NB4 (cell line): ENCODE data around the gene BAHCC1.

Experiments used
- DNase-seq: peaks from one replicate; pipeline ENCODE4 v3.0.0; 2010; ENCODE audit warnings: low read depth
- H3K4me3 ChIP-seq: one replicate; pipeline ENCODE4 v1.5.1; 2011; ENCODE audit warnings: mild to moderate bottlenecking, low read depth, low read length, moderate library complexity
- MYC ChIP-seq: IDR thresholded peaks from 2 replicates; pipeline ENCODE4 v1.6.1; 2011; ENCODE audit warnings: low read depth, low read length
- POLR2A ChIP-seq: IDR thresholded peaks from 2 replicates; pipeline ENCODE4 v1.6.1; 2011; ENCODE audit warnings: mild to moderate bottlenecking; ENCODE audit not compliant: insufficient read length; ENCODE audit errors: extremely low read depth
- TF ChIP-seq, protein P1 (sequence below): IDR thresholded peaks from one replicate; pipeline ENCODE4 v1.5.1; 2012; ENCODE audit warnings: low read depth, low read length
- TF ChIP-seq, protein P2 (sequence below): IDR thresholded peaks from 2 replicates; pipeline ENCODE4 v1.6.1; 2011; ENCODE audit warnings: low read depth, low read length

BAHCC1 gene

DNA sequence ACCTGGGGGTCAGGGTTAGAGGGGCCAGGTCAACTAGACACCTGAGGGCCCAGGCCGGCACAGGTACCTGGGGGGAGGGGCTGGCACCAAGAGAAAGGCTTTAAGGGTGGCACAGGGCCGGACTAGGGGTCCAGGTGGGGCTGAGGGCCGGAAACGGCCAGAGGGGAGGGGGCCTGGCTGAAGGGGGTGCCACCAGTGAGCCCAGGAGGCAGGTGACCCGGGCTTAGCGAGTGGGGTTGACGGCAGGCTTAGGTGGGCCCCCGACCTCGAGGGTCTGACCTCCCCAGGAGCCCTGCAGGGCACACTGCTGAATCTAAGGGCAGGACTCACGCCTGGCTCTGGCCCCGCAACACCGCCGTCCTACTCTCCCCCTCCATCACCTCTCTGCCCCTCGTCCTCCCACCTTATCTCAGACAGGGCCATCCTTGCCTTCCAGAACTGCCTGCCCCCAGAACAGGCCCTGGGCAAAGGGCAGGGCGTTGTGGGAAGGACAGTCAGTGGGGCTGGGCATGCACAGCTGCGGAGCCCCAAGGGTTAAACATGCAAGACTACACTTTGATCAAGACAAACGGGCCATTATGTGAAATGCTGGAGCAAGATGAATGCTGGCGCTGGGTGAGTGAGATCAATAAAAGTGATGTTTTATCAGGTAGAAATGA is 73.0 kb downstream of the BAHCC1 start:
- TF ChIP-seq MYC (no peak), POLR2A (peak; percentile 2)
- TF ChIP-seq, protein P1, sequence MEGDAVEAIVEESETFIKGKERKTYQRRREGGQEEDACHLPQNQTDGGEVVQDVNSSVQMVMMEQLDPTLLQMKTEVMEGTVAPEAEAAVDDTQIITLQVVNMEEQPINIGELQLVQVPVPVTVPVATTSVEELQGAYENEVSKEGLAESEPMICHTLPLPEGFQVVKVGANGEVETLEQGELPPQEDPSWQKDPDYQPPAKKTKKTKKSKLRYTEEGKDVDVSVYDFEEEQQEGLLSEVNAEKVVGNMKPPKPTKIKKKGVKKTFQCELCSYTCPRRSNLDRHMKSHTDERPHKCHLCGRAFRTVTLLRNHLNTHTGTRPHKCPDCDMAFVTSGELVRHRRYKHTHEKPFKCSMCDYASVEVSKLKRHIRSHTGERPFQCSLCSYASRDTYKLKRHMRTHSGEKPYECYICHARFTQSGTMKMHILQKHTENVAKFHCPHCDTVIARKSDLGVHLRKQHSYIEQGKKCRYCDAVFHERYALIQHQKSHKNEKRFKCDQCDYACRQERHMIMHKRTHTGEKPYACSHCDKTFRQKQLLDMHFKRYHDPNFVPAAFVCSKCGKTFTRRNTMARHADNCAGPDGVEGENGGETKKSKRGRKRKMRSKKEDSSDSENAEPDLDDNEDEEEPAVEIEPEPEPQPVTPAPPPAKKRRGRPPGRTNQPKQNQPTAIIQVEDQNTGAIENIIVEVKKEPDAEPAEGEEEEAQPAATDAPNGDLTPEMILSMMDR: no peak
- TF ChIP-seq, protein P2, sequence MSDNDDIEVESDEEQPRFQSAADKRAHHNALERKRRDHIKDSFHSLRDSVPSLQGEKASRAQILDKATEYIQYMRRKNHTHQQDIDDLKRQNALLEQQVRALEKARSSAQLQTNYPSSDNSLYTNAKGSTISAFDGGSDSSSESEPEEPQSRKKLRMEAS: no peak
- no peak for DNase-seq
- H3K4me3 ChIP-seq: no peak overlapping the region

DNA sequence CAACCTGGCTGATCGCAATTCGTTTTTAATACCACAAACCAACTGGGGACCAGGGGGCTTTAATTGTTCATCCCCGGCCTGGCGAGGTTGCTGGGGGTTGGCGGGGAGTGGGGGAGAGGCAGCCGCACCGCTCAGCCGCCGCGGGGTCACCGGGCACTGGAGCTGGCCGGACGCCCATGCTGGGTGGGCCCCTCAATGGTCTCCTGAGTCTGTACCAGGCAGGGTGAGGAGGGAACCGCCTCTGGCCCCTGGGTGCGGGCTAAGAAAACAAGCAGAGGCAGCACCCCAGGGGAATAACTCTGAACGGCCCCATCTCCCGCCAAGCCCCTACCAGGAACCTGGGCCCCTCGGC is 73.5 kb downstream of the BAHCC1 start:
- TF ChIP-seq, protein P2: no peak
- TF ChIP-seq POLR2A: no peak
- TF ChIP-seq, protein P1: no peak
- DNase-seq: no peak

DNA sequence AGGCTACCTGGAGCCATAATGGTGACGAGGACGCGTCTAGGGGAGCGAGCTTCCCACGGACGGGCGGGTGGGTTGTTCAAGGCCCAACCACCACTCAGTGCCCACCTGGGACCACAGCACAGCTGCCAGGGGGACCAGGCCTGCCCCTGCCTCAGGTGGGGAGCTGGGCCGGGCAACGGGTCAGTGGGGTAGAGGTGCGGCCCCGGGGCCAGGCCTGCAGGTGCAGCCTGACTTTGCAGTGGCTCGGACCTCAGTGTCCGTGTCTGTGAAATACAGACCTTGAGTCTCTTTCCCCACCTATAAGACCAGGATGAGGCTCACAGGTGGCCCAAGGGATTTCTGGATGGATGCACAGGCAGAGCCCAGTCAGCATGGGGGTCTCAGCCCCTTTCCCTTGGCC is 74.0 kb downstream of the BAHCC1 start:
- TF ChIP-seq POLR2A: peak; percentile 4
- no peak for TF ChIP-seq MYC
- H3K4me3 ChIP-seq: no peak overlapping the region
- DNase-seq: no peak

More for the DNA sequence above, 73.5 kb downstream of the BAHCC1 start:
- no peak overlapping the region for H3K4me3 ChIP-seq

DNA sequence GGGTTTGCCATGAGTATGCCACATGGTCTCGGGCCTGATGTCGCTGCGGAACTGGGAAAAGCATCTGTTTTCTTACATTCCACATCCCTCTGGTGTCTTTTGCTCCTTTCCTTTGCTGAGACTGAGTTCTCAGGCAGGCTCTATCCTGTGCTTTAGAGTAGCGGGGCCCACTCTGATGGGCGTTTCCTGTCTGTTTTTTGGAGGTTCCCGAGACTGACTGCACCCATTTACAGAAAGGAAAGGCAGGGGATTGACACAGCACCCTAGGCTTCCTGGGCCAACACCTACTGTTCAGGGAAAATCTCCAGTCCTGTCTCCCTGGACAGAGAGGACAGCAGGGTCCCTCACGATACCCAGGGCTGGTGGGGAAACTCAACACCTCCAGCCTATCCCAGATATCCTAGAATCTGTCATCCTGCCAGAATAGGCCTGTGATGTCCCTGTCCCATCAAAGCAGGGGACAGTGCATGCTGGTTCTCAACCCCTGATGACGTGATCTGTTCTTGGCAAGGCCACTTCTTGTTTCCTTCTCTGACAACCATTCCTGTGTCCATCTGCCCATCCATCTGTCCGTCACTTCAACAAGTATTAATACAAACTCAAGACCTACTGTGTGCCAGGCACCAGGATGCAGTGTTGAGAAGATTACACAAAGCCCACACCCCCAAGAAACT is 75.2 kb downstream of the BAHCC1 start:
- TF ChIP-seq POLR2A (no peak), MYC (no peak)
- TF ChIP-seq, protein P2: no peak
- TF ChIP-seq, protein P1: no peak
- DNase-seq: no peak
- no peak overlapping the region for H3K4me3 ChIP-seq

DNA sequence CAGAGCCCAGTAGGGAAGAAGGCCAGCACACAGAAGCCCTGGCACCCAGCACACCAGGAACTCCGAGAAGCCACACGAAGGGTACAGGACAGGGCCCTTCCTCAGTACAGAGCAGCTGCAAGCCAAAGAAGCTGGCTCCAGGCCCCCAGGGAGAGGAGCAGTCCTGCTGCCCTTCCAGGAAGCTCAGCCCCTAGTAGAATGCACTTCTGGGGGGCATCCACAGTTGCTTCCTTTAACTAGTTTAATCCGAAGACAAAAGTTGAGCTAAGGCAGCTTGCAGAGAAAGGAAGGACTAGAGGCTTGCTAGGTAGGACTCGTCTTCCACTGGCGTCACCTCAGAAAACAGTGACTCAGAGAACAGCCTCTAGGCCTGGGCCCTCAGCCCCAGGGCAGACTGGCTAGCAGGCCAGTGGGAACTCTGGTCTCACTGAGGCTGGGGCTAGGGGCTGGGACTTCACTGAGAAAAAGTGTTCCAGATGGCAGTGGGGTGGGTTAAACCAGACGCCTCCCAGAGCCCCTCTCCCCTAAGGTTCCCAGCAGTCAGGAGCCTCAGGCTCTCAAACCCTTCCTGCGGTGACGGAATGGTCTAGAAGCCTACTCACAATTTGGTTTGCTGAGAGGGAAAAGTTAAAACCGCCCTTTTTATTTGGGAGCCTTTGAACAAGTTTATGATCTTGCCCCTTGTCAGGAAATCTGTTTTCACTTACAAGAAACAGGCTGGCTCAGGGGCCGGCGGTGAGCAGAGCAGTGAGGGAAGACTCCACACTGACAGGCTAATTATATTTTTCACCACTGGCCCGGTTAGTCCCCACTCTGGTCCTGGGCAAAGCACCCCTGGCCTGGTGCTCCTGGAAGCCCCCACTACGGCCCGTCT is 75.9 kb downstream of the BAHCC1 start:
- TF ChIP-seq, protein P2: no peak
- TF ChIP-seq MYC (no peak), POLR2A (no peak)
- TF ChIP-seq, protein P1: no peak
- no peak for DNase-seq
- no peak overlapping the region for H3K4me3 ChIP-seq
